Embryonic facial prominence (tissue), 1 donor: ENCODE results near the gene ATP1A2.

Source experiments
- DNase-seq: peaks from one replicate; pipeline ENCODE4 v3.0.0-alpha.2; 2016; ENCODE audit errors: extremely low spot score

Gene ATP1A2

GRCh38 chr1:160171980-160172379 lies 56.4 kb downstream of the ATP1A2 start:
- DNase-seq, result no peak

GRCh38 chr1:160177231-160177630 lies 61.7 kb downstream of the ATP1A2 start:
- DNase-seq, result no peak

- no peak for DNase-seq
Measured at GRCh38 chr1:160177667-160178066, 62.1 kb downstream of the ATP1A2 start.

- no peak for DNase-seq
Measured at GRCh38 chr1:160178731-160179130, 63.2 kb downstream of the ATP1A2 start.

DNA sequence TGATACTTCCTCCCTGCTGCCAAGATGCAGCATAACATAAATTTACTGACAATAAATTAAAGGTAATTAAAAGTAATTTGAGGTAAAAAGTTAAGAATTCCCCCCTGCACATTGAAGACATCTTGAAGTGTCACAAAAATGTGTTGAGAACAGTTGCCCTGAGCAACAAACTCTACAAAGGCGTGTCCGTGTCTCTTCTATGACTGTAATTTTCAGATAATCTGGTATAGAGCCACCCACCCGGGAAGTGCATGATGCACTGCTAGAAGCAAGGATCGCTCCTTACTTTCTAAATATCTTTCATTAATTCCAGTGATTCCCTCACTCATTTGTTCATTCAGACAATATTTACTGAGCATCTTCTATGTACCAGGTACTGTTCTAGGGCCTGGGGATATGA lies 63.8 kb downstream of the ATP1A2 start:
- no peak for DNase-seq

DNA sequence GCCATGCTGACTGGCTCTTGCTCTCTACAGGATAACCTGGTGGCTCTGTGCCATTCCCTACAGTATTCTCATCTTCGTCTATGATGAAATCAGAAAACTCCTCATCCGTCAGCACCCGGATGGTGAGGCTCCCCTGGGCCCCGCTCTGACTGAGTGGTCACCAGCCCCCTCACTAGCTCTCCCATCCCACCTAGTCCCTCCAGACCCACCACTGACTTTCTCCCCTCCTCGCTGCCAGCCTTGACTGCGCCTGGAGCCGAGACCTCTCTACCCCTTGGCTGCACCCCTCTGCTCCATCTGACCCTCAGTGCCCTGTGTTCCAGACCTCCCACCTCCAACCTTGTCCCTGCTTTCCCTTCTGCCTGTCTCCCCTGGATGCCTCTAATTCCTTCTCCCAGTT lies 70.7 kb downstream of the ATP1A2 start:
- no peak for DNase-seq

DNA sequence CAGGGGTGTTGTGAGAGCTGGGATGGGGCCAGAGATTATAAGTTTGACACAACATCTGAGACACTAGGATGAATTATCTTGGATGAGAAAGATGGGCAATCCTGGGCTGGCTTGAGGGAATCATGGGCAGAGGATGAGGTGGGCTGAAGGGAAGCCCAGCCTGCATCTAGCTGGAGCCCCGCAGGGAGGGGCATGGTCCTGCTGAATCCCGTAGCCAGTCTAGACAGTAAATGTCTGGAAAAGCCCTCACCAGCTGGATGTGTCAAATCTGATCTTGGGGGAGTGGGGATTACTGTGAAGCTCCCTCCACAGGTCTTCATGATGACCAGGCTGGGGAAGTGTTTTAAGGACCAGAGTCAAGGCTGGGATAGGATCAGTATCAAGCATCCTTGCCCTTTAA lies 71.2 kb downstream of the ATP1A2 start:
- DNase-seq, result no peak

DNA sequence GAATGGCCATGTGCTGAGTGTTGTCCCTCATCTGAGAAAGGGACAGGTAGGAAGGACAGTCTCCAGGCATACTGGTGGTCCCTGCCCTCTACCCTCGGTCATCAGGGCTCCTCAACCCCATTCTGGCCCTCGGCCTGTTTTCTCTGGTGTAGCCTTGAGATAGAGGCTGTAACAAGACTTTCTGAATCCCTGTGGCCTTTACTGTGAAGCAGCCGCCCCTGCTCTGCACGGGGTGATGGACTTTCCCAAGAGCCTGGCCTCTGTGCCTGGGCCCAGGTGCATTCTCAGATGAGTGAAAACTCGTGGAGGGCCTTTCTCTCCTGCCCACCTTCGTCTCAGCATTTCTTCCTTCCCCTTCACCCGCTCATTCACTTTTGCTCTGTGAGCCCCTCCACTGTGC lies 71.8 kb downstream of the ATP1A2 start:
- DNase-seq, result no peak

DNA sequence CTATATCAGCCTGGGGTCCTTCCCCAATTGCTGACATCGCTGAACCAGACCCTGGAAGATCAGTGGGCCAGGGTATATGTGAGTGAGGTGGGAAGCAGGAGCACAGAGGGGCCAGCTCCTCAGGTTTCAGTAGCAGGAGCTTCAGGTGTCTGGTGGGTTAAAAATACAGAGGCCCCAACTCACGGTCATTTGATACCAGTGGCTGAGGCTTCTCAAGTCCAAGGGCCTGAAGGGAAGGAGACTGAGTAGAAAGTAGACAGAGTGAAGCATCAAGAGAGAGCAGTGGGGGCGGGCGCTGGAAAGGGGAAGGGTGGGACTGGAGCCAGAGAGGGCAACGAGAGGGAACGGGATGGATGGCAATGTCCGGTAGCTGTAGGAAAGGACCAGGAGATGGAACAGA lies 72.8 kb downstream of the ATP1A2 start:
- no peak for DNase-seq

- no peak for DNase-seq
Measured at GRCh38 chr1:160189649-160190625, 74.4 kb downstream of the ATP1A2 start, which contains the start of gene CASQ1. TSS of gene CASQ1 (plus strand) at chr1:160190575. CDS start at chr1:160190752, 177 bp downstream.

DNA sequence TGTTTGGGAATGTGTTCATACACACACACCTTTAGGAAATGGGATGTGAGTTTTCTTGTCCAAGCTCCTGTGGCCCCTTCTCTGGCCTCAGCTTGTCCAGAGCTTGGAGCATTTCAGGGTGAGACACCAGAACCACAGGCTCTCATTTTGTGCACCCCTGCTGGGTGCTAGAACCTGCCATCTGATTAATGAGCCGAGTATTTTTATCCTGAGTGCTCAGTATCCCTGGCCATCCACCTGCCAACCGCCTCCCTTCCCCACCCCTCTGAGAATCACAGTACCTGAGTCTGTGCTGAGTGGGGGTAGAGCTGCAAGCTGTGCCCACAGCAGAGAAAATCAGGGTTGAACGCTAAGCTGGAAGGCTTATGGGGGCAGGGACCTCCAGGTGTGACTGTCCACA lies 76.2 kb downstream of the ATP1A2 start:
- no peak for DNase-seq

- no peak for DNase-seq
Measured at GRCh38 chr1:160192234-160192633, 76.7 kb downstream of the ATP1A2 start.
